ENCODE measurements around the gene IGF2BP2.
"Not testable (repeated sequence)": the region's sequence is repeated elsewhere in the genome, so short reads cannot be mapped to it uniquely, and the experiment has no call there.

IGF2BP2 gene

DNA sequence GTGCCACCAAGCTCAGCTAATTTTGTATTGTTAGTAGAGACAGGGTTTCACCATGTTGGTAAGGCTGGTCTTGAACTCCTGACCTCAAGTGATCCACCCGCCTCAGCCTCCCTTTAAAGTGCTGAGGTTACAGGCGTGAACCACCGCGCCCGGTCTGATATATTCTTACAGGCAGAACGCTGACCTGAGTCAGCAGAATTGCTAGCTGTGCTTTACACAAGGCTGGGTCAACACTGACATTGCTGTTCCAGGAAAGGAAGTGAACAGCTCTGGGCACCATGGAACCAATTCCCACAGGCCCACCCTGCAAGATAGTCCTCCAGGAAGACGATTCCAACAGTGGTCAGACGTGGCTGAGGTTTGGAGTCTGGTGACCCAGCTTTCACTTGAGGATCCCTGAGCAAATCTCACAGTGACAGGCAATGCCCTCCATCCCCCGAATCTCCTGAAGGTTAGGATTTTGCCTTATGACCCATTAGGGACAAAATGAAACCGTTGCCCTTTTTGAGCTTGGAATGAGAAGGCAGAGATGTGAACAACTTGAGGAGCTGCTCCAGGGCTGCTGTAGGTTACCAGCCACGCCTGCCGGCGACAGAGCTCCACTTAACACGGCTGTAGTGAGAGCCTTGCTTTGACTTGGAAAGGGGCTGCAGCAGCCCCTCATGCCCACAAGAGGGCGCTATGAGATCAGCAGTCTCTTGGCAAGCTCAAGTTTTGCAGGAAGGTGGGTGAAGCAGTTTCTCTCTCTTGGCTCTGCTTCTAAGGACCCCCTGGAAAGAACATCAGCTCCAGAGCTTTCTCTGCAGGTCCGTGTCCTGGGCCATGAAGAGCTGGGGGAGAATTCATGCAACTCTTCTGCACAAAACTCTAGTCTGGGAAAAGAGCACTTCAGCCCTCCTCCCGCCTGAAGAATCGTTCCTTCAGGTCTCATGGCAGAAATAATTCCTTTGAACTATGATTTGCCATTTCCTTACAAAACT, 164.6 kb downstream of the IGF2BP2 start:
- DNase-seq (ENCODE audit: low spot score): peak; percentile 88

- no peak for DNase-seq (ENCODE audit: low spot score)
These were observed 165.9 kb downstream of the IGF2BP2 start for GRCh38 chr3:185658943-185659342.

DNA sequence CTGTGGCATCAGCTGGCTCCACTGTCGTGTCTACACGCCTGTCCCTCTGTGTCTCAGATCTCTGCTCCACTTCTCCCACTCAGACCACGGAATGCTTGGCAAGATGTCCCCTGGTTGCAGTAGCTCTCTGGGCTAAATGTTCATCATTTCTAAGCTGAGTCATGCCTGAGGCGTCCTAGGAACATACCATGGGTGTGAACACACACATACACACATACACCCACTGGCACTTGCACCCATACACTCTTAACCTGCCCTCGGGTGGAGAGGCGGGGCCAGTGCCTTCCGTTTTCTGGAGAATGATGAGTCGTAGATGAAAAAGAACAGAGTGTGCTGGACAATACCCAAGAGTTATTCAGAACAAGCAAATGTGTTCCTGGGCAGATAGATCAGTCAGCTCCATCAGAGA, 166.3 kb downstream of the IGF2BP2 start:
- DNase-seq (ENCODE audit: low spot score): no peak

- DNase-seq (ENCODE audit: low spot score): no peak
These were observed 166.9 kb downstream of the IGF2BP2 start for GRCh38 chr3:185657691-185658503.

DNA sequence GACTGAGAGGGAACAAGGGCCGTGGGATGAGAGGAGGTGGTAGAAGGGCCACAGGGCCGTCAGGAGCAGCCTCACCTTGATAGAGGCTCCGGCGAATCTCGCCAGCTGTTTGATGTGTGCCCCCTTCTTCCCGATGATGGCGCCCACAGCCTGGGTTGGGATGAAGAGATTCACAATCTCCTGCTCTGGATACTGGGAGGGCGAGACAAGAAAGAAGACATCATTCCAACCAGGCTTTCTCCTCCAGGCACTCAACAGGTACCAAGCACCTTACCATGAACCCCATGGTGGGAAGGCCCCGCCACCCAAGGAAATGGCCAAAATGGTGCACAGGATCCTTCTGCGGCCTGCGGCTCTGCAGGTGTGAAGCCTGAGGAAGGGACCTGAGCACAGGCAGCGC, 167.6 kb downstream of the IGF2BP2 start:
- no peak for DNase-seq (ENCODE audit: low spot score)

- DNase-seq (ENCODE audit: low spot score): no peak
These were observed 168.5 kb downstream of the IGF2BP2 start for GRCh38 chr3:185656321-185656840.

DNA sequence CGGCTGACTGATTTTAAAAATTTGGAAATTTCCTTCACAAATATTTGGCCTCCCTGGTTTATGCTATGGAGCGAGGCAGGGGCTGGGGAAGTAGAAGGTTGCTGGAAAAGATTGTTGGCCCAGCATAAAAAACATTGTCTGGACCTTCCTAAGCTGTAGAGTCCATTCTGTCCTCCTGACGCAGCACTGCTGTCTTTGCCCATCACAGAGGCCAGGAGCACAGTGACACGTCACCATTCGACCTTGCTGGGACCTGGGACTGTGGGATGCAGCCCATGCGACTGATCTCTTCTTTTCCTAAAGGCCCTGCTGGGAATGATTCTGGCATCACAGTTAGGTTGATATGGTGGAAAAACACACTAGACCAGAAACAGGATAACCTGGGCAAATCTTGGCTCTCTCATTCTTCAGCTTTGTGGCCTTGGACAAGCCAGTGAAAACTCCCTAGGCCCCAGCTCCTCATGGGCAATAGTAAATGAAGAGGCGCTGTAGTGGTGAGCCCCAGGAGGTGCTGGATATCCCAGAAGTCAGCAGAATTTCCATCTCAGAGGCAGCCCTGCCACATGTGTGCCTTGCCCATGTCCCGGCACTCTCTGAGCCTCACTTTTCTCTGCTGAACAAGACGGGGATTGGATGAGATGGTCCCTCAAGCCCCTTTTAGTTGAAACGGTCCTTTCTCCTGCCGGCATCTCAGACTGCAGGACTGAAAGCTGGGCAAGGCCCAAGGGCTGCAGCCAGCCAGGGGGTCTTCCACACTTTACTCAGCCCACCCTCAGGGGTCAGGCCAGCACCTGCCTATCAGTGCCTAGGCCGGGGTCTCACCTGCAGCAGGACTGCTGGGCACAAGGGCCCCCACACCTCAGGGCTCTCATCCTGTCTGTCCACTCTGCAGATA, 169.2 kb downstream of the IGF2BP2 start:
- DNase-seq (ENCODE audit: low spot score): no peak

GRCh38 chr3:185654758-185655145, 170.1 kb downstream of the IGF2BP2 start:
- DNase-seq (ENCODE audit: low spot score): no peak

- DNase-seq (ENCODE audit: low spot score): no peak
These were observed 170.7 kb downstream of the IGF2BP2 start for GRCh38 chr3:185653949-185654757.

DNA sequence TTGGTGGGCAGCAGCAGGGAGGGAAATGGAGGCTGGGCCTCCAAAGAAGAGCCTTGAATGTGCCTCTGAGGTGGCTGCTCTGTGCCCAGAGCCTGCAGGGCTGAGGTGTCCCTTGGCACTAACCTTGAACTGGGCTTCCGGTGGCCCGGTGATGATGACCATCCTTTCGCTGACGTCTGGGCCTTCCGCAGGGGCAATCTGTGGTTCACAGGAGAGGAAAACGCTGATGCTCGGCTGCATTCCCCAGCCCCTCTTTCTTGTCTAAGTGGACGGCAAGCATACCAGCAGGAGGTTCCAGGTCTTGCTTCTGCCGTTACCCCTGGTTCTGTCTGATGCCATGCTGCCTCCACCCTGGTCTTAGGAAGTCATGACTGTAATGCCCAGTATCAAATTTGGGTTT, 172.9 kb downstream of the IGF2BP2 start:
- no peak for DNase-seq (ENCODE audit: low spot score)

DNA sequence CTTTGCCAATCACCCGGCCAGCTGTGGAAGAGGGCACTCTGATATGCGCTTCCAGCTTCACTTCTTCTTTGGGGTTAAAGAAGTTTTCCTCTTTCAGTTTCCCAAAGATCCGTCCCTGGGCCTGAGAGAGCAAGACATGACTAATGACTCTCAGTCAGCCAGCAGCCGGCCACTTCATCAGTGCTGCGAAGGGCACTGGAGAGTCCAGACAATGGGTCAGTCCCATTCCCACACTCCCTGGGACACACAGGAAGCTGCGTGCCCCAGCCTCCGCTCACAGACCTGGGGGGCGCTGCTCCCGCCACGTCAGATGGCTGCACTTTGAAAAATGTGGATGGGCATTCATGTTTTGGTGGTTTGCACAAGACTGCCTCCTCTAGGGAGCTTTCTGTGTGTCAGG, 175.4 kb downstream of the IGF2BP2 start:
- DNase-seq (ENCODE audit: low spot score): no peak

DNA sequence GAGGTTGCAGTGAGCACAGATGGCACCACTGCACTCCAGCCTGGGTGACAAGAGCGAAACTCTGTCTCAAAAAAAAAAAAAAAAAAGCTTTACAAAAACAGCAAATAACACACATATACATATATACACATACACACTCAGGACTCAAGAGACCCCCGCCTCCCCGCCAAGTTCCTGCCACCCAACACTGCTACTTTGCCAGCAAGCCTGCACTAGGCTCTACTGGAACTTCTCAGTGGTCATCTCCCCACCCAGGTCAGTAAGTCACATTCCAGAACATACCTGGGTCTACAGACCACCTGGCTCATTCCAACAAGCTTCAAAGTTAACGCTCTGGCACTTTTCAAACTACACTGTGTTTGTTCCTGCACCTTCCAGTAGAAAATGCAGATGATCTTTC, 176.4 kb downstream of the IGF2BP2 start:
- no peak for DNase-seq (ENCODE audit: low spot score)

GRCh38 chr3:185647880-185648210, 177.0 kb downstream of the IGF2BP2 start:
- DNase-seq (ENCODE audit: low spot score): no peak

- no peak for DNase-seq (ENCODE audit: low spot score)
These were observed 177.5 kb downstream of the IGF2BP2 start for GRCh38 chr3:185647134-185647879.

DNA sequence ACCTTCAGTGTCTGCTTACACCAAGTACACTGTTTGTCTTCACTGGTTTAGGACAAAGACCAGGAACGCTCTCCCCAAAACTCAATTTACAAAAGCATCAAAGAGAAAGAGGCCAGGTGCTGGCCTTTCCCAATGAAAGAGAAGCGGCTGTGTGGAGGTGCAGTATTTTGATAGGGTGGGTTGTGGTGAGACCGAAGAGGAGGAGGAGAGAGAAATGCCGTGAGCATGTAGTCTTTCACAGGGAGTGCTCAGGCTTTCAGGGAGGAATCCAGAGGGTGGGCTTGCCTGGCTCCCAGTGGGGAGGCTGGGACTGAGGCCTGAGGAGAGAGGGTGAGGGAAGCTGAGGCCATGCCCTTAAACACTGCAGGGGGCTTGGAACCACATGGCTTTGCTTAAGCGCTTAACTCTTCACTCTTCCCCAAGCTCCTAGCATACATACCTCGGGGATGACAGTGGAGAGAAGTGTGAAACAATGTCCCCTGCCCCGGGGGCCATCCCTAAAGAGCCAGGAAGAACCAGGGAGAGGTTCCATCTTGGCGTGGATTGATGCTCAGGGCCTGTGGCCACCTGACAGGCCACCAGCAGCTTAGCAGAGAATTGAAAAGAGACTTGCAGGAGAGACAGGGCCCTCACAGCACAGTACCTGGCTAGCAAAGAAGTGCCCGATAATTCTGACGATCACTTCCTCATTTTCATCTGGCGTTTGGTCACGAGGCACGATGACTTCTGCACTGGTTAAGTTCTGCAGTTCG, 178.3 kb downstream of the IGF2BP2 start:
- no peak for DNase-seq (ENCODE audit: low spot score)

- no peak for DNase-seq (ENCODE audit: low spot score)
These were observed 179.1 kb downstream of the IGF2BP2 start for GRCh38 chr3:185645596-185646381.

- not testable (repeated sequence) for DNase-seq (ENCODE audit: low spot score)
These were observed 179.7 kb downstream of the IGF2BP2 start for GRCh38 chr3:185645191-185645590.

DNA sequence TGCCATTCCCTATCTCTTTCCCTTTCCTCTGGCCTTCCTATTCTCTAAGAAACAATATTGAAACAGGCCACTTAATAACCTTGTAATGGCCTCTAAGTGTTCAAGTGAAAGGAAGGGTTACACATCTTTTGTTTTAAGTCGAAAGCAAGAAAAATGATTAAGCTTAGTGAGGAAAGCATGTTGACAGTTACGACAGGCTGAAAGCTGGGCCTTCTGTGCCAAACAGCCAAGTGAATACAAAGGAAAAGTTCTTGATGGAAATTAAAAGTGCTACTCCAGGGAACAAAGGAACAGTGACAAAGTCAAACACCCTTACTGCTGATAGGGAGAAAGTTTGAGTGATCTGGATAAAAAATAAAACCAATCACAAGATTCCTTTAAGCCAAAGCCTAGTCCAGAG, 184.5 kb downstream of the IGF2BP2 start:
- no peak for DNase-seq (ENCODE audit: low spot score)

Measured in D341Med (cell line).